Upper lobe of right lung (tissue), 1 donor: ENCODE data around the gene NUBP2. TPM values are rescaled to one million over a fixed set of nuclear protein-coding genes. Genes with fewer than 3 reads are reported as not detected.

ENCODE experiments used
- ATAC-seq: fragments of 200-7000 bp; cut with Tn5 transposase; one replicate; pipeline ENCODE4 v1.9.1; 2020; ENCODE audit warnings: mild to moderate bottlenecking, moderate library complexity
- DNase-seq: peaks from one replicate; pipeline ENCODE4 v3.0.0-alpha.2; 2020
- H3K27ac ChIP-seq: fragments of 200-600 bp; one replicate; pipeline ENCODE4 v1.8.0; 2022
- H3K27me3 ChIP-seq: fragments of 200-600 bp; one replicate; pipeline ENCODE4 v1.8.0; 2022; ENCODE audit warnings: mild to moderate bottlenecking
- H3K36me3 ChIP-seq: fragments of 200-600 bp; one replicate; pipeline ENCODE4 v1.8.0; 2022
- H3K4me1 ChIP-seq: fragments of 200-600 bp; one replicate; pipeline ENCODE4 v1.8.0; 2022
- H3K4me3 ChIP-seq: fragments of 200-600 bp; one replicate; pipeline ENCODE4 v1.8.0; 2022; ENCODE audit warnings: mild to moderate bottlenecking
- H3K9me3 ChIP-seq: fragments of 200-600 bp; one replicate; pipeline ENCODE4 v1.8.0; 2022
- CTCF ChIP-seq: fragments of 200-600 bp; IDR thresholded peaks from one replicate; pipeline ENCODE4 v1.8.0; 2022; ENCODE audit warnings: antibody characterized with exemption
- intact Hi-C: fragments of 100-400 bp; cut with DNase I; formaldehyde crosslinking; loops from one replicate; pipeline ENCODE4 v1.11.0; 2022
- total RNA-seq: library from RNA; stranded (reverse); fragmentation: NEBNext Ultra II Directional; extraction: Animal tissue kit (Norgen Biotek cat#: 25700); gene quantifications from one replicate; pipeline ENCODE4 v1.2.1, GENCODE V29; 2021
- donor health status: DM: no; HTN: yes; CAD: no; lungs with severe emphysema.

The NUBP2 gene
- total RNA-seq, 1 donor from 2014 or later: 38.9 TPM

- no peaks in the 10 kb centered on the region for H3K9me3 ChIP-seq
- no peak overlapping the region for H3K27ac ChIP-seq
- DNase-seq (no peak), ATAC-seq (no peak)
- no peaks in the 10 kb centered on the region for H3K4me1 ChIP-seq
- no peaks in the 10 kb centered on the region for H3K27me3 ChIP-seq
- intact Hi-C loops: no loop called here
- TF ChIP-seq CTCF: no peak
- H3K4me3 ChIP-seq: no peak overlapping the region
- H3K36me3 ChIP-seq: peaks cover 34% of the 10 kb centered on the region
Measured at GRCh38 chr16:1741553-1742165, 41.1 kb upstream of the NUBP2 start.

GRCh38 chr16:1743376-1744337, 39.1 kb upstream of the NUBP2 start:
- no peak for ATAC-seq
- Histone ChIP-seq H3K36me3 (peaks cover 53% of the 10 kb centered on the region), H3K9me3 (no peaks in the 10 kb centered on the region), H3K4me1 (no peaks in the 10 kb centered on the region), H3K27me3 (no peaks in the 10 kb centered on the region), H3K27ac (no peak overlapping the region), H3K4me3 (no peak overlapping the region)
- DNase-seq: no peak
- no peak for TF ChIP-seq CTCF
- intact Hi-C loops: no loop called here

GRCh38 chr16:1744338-1744840, 38.4 kb upstream of the NUBP2 start:
- no peaks in the 10 kb centered on the region for H3K4me1 ChIP-seq
- DNase-seq (no peak), ATAC-seq (no peak)
- intact Hi-C loops: no loop called here
- H3K9me3 ChIP-seq: no peaks in the 10 kb centered on the region
- H3K4me3 ChIP-seq: no peak overlapping the region
- TF ChIP-seq CTCF: no peak
- H3K27ac ChIP-seq: no peak overlapping the region
- no peaks in the 10 kb centered on the region for H3K27me3 ChIP-seq
- H3K36me3 ChIP-seq: peaks cover 60% of the 10 kb centered on the region

GRCh38 chr16:1745181-1745899, 37.4 kb upstream of the NUBP2 start:
- Histone ChIP-seq H3K36me3 (peaks cover 63% of the 10 kb centered on the region), H3K27me3 (no peaks in the 10 kb centered on the region), H3K9me3 (no peaks in the 10 kb centered on the region), H3K4me1 (no peaks in the 10 kb centered on the region), H3K27ac (no peak overlapping the region), H3K4me3 (no peak overlapping the region)
- intact Hi-C loops: no loop called here
- ATAC-seq (no peak), DNase-seq (no peak)
- no peak for TF ChIP-seq CTCF

DNA sequence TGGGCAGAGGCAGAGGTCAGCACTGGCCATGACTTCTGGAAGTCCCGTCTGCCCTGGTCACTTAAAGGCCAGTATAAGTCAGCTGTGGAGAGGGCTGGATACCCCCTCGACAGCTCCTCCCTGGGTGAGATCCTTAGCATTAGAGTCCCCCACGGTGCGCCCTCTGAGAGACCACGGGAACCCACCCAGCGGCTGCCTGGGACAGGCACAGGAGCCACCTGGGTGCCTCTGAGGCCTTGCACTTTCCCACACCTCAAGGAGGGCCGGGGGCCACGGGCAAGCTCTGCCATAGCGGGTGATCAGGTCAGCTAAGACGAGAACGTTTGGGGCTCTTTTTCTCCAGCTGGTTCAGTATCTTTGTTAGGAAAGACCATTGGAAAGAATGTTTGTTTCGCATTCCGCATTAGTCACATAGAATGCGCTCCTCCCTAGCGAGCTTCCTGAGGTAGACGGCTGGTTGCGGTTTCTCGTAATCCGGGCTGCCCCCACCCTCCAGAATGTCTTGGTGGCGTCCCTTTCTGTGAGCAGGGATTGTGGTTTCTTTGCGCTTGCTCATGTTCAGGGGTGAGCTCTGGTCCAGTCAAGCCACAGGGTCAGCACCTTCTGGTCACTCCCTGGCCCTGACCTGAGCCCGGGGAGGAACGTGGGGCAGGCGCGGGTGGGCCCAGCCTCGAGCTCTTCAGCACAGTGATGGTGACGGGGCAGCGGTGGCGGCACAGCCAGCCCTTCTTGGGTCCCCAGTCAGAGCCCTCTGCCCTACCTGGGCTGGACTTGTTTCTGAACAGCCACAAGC, 36.7 kb upstream of the NUBP2 start:
- H3K36me3 ChIP-seq: peaks cover 64% of the 10 kb centered on the region
- intact Hi-C loops: no loop called here
- H3K9me3 ChIP-seq: no peaks in the 10 kb centered on the region
- no peak overlapping the region for H3K4me3 ChIP-seq
- TF ChIP-seq CTCF: no peak
- H3K4me1 ChIP-seq: no peaks in the 10 kb centered on the region
- ATAC-seq: no peak
- no peak for DNase-seq
- H3K27ac ChIP-seq: no peak overlapping the region
- H3K27me3 ChIP-seq: no peaks in the 10 kb centered on the region
